Measurements from ENCODE around the gene GSTM1. TPM values are rescaled to one million over a fixed set of nuclear protein-coding genes. Genes with fewer than 3 reads are reported as not detected.
A peak's percentile ranks its signal among the peaks of the same experiment; 100 is the strongest.

Gene GSTM1
- polyA plus RNA-seq, 1 donor = 1.1 TPM

- no CpG with 5 or more reads among the region's 10 CpGs for WGBS (ENCODE audit: insufficient coverage, low lambda C conversion rate)
- H3K27ac ChIP-seq (ENCODE audit: low read length) = no peak overlapping the region
- no peaks in the 10 kb centered on the region for H3K9me3 ChIP-seq (ENCODE audit: control insufficient read depth, low read depth, low read length)
- H3K27me3 ChIP-seq (ENCODE audit: control insufficient read depth, insufficient read depth, low read length) = no peaks in the 10 kb centered on the region
- H3K4me3 ChIP-seq (ENCODE audit: low read length) = no peak overlapping the region
- H3K36me3 ChIP-seq (ENCODE audit: control insufficient read depth, insufficient read depth, low read length) = no peaks in the 10 kb centered on the region
- peaks cover 5% of the 10 kb centered on the region for H3K4me1 ChIP-seq (ENCODE audit: control insufficient read depth, insufficient read depth, low read length)
- peak in 1 of 2 donors; percentile 67 for DNase-seq
Observed at GRCh38 chr1:109644670-109645069, 42.9 kb upstream of the GSTM1 start.

- no peak for DNase-seq
- no peak overlapping the region for H3K27ac ChIP-seq (ENCODE audit: low read length)
- 83% methylated on average over 3 of the region's 4 CpGs for WGBS (ENCODE audit: insufficient coverage, low lambda C conversion rate)
Observed at GRCh38 chr1:109649491-109649914, 38.1 kb upstream of the GSTM1 start.

GRCh38 chr1:109650609-109651008, 37.0 kb upstream of the GSTM1 start:
- peaks cover 21% of the 10 kb centered on the region for H3K4me1 ChIP-seq (ENCODE audit: control insufficient read depth, insufficient read depth, low read length)
- H3K4me3 ChIP-seq (ENCODE audit: low read length) = no peak overlapping the region
- no peak overlapping the region for H3K27ac ChIP-seq (ENCODE audit: low read length)
- H3K36me3 ChIP-seq (ENCODE audit: control insufficient read depth, insufficient read depth, low read length) = no peaks in the 10 kb centered on the region
- no peak for DNase-seq
- H3K9me3 ChIP-seq (ENCODE audit: control insufficient read depth, low read depth, low read length) = no peaks in the 10 kb centered on the region
- no peaks in the 10 kb centered on the region for H3K27me3 ChIP-seq (ENCODE audit: control insufficient read depth, insufficient read depth, low read length)
- 100% methylated on average over 2 of the region's 3 CpGs for WGBS (ENCODE audit: insufficient coverage, low lambda C conversion rate)

More at GRCh38 chr1:109649491-109649914, 38.1 kb upstream of the GSTM1 start:
- no peaks in the 10 kb centered on the region for H3K9me3 ChIP-seq (ENCODE audit: control insufficient read depth, low read depth, low read length)
- H3K4me1 ChIP-seq (ENCODE audit: control insufficient read depth, insufficient read depth, low read length) = peaks cover 10% of the 10 kb centered on the region
- no peaks in the 10 kb centered on the region for H3K27me3 ChIP-seq (ENCODE audit: control insufficient read depth, insufficient read depth, low read length)
- no peaks in the 10 kb centered on the region for H3K36me3 ChIP-seq (ENCODE audit: control insufficient read depth, insufficient read depth, low read length)
- H3K4me3 ChIP-seq (ENCODE audit: low read length) = no peak overlapping the region

GRCh38 chr1:109652402-109652801, 35.2 kb upstream of the GSTM1 start:
- Histone ChIP-seq H3K36me3 (ENCODE audit: control insufficient read depth, insufficient read depth, low read length) (peaks cover under 1% of the 10 kb centered on the region), H3K27ac (ENCODE audit: low read length) (peak overlapping the region; percentile 33), H3K27me3 (ENCODE audit: control insufficient read depth, insufficient read depth, low read length) (no peaks in the 10 kb centered on the region), H3K4me1 (ENCODE audit: control insufficient read depth, insufficient read depth, low read length) (peaks cover 25% of the 10 kb centered on the region), H3K9me3 (ENCODE audit: control insufficient read depth, low read depth, low read length) (no peaks in the 10 kb centered on the region), H3K4me3 (ENCODE audit: low read length) (no peak overlapping the region)
- 20% methylated on average over 1 of the region's 2 CpGs for WGBS (ENCODE audit: insufficient coverage, low lambda C conversion rate)
- peak in 1 of 2 donors; percentile 62 for DNase-seq

- H3K27ac ChIP-seq (ENCODE audit: low read length) = no peak overlapping the region
- H3K9me3 ChIP-seq (ENCODE audit: control insufficient read depth, low read depth, low read length) = no peaks in the 10 kb centered on the region
- H3K36me3 ChIP-seq (ENCODE audit: control insufficient read depth, insufficient read depth, low read length) = peaks cover 8% of the 10 kb centered on the region
- no peak overlapping the region for H3K4me3 ChIP-seq (ENCODE audit: low read length)
- H3K27me3 ChIP-seq (ENCODE audit: control insufficient read depth, insufficient read depth, low read length) = no peaks in the 10 kb centered on the region
- peak in 1 of 2 donors; percentile 48 for DNase-seq
- WGBS (ENCODE audit: insufficient coverage, low lambda C conversion rate) = no CpG with 5 or more reads among the region's 2 CpGs
- peaks cover 32% of the 10 kb centered on the region for H3K4me1 ChIP-seq (ENCODE audit: control insufficient read depth, insufficient read depth, low read length)
Observed at GRCh38 chr1:109653306-109653705, 34.3 kb upstream of the GSTM1 start.

- WGBS (ENCODE audit: insufficient coverage, low lambda C conversion rate) = 100% methylated on average over 1 of the region's 12 CpGs
- H3K4me3 ChIP-seq (ENCODE audit: low read length) = no peak overlapping the region
Observed at GRCh38 chr1:109654519-109654918, 33.1 kb upstream of the GSTM1 start.

GRCh38 chr1:109655615-109656519, 31.8 kb upstream of the GSTM1 start, which contains the start of gene GSTM4:
Gene GSTM4 (plus strand): TSS chr1:109656099. CDS start chr1:109656390, 291 bp downstream.
- WGBS (ENCODE audit: insufficient coverage, low lambda C conversion rate) = no CpG with 5 or more reads among the region's 54 CpGs
- Histone ChIP-seq H3K4me1 (ENCODE audit: control insufficient read depth, insufficient read depth, low read length) (peaks cover 38% of the 10 kb centered on the region), H3K27ac (ENCODE audit: low read length) (peak within 1 kb of the TSS; percentile 77), H3K9me3 (ENCODE audit: control insufficient read depth, low read depth, low read length) (no peaks in the 10 kb centered on the region), H3K36me3 (ENCODE audit: control insufficient read depth, insufficient read depth, low read length) (peaks cover 22% of the 10 kb centered on the region), H3K4me3 (ENCODE audit: low read length) (peak within 1 kb of the TSS; percentile 81), H3K27me3 (ENCODE audit: control insufficient read depth, insufficient read depth, low read length) (no peaks in the 10 kb centered on the region)
- peak; percentile 90 to 96 for DNase-seq

More at GRCh38 chr1:109654519-109654918, 33.1 kb upstream of the GSTM1 start:
- Histone ChIP-seq H3K4me1 (ENCODE audit: control insufficient read depth, insufficient read depth, low read length) (peaks cover 38% of the 10 kb centered on the region), H3K9me3 (ENCODE audit: control insufficient read depth, low read depth, low read length) (no peaks in the 10 kb centered on the region), H3K27ac (ENCODE audit: low read length) (no peak overlapping the region), H3K27me3 (ENCODE audit: control insufficient read depth, insufficient read depth, low read length) (no peaks in the 10 kb centered on the region), H3K36me3 (ENCODE audit: control insufficient read depth, insufficient read depth, low read length) (peaks cover 16% of the 10 kb centered on the region)
- DNase-seq = no peak

- no peaks in the 10 kb centered on the region for H3K9me3 ChIP-seq (ENCODE audit: control insufficient read depth, low read depth, low read length)
- no peak overlapping the region for H3K4me3 ChIP-seq (ENCODE audit: low read length)
- H3K27ac ChIP-seq (ENCODE audit: low read length) = no peak overlapping the region
- peaks cover 29% of the 10 kb centered on the region for H3K36me3 ChIP-seq (ENCODE audit: control insufficient read depth, insufficient read depth, low read length)
- no CpG with 5 or more reads among the region's 4 CpGs for WGBS (ENCODE audit: insufficient coverage, low lambda C conversion rate)
- no peak for DNase-seq
- no peaks in the 10 kb centered on the region for H3K27me3 ChIP-seq (ENCODE audit: control insufficient read depth, insufficient read depth, low read length)
- peaks cover 38% of the 10 kb centered on the region for H3K4me1 ChIP-seq (ENCODE audit: control insufficient read depth, insufficient read depth, low read length)
Observed at GRCh38 chr1:109657395-109657794, 30.2 kb upstream of the GSTM1 start.

- no peaks in the 10 kb centered on the region for H3K27me3 ChIP-seq (ENCODE audit: control insufficient read depth, insufficient read depth, low read length)
- peaks cover 29% of the 10 kb centered on the region for H3K36me3 ChIP-seq (ENCODE audit: control insufficient read depth, insufficient read depth, low read length)
- whole genome bisulfite sequencing (ENCODE audit: insufficient coverage, low lambda C conversion rate) = 80% methylated on average over 1 of the region's 7 CpGs
- H3K9me3 ChIP-seq (ENCODE audit: control insufficient read depth, low read depth, low read length) = no peaks in the 10 kb centered on the region
- peaks cover 35% of the 10 kb centered on the region for H3K4me1 ChIP-seq (ENCODE audit: control insufficient read depth, insufficient read depth, low read length)
- no peak for DNase-seq
- no peak overlapping the region for H3K4me3 ChIP-seq (ENCODE audit: low read length)
- no peak overlapping the region for H3K27ac ChIP-seq (ENCODE audit: low read length)
Observed at GRCh38 chr1:109657970-109658369, 29.6 kb upstream of the GSTM1 start.

GRCh38 chr1:109658533-109659042, 29.0 kb upstream of the GSTM1 start:
- Histone ChIP-seq H3K36me3 (ENCODE audit: control insufficient read depth, insufficient read depth, low read length) (peaks cover 29% of the 10 kb centered on the region), H3K27me3 (ENCODE audit: control insufficient read depth, insufficient read depth, low read length) (no peaks in the 10 kb centered on the region), H3K4me3 (ENCODE audit: low read length) (no peak overlapping the region), H3K27ac (ENCODE audit: low read length) (no peak overlapping the region), H3K4me1 (ENCODE audit: control insufficient read depth, insufficient read depth, low read length) (peaks cover 31% of the 10 kb centered on the region), H3K9me3 (ENCODE audit: control insufficient read depth, low read depth, low read length) (no peaks in the 10 kb centered on the region)
- DNase-seq = no peak
- whole genome bisulfite sequencing (ENCODE audit: insufficient coverage, low lambda C conversion rate) = no CpG with 5 or more reads among the region's 3 CpGs

Measured in large intestine (tissue), 3 donors.